Neuronal stem cell (in vitro differentiated cells): ENCODE data around the gene MYO1B.

ENCODE experiments used
- DNase-seq: peaks from one replicate; pipeline ENCODE4 v3.0.0-alpha.2; 2013; ENCODE audit warnings: low spot score
- H2AFZ ChIP-seq: one replicate; pipeline ENCODE4 v1.6.1; 2013; ENCODE audit warnings: mild to moderate bottlenecking, low read length, inconsistent platforms
- H2AK5ac ChIP-seq: 2 replicates; pipeline ENCODE4 v1.6.1; 2013; ENCODE audit warnings: low read depth, mild to moderate bottlenecking, inconsistent platforms, low read length, moderate library complexity, mixed read lengths
- H2BK120ac ChIP-seq: 2 replicates; pipeline ENCODE4 v1.6.1; 2013; ENCODE audit warnings: low read depth, mild to moderate bottlenecking, inconsistent platforms, low read length, moderate library complexity, mixed read lengths
- H2BK12ac ChIP-seq: one replicate; pipeline ENCODE4 v1.6.1; 2013; ENCODE audit warnings: low read length, inconsistent platforms
- H2BK15ac ChIP-seq: 2 replicates; pipeline ENCODE4 v1.6.1; 2013; ENCODE audit warnings: mild to moderate bottlenecking, low read length, inconsistent platforms, mixed read lengths
- H2BK5ac ChIP-seq: one replicate; pipeline ENCODE4 v1.6.1; 2013; ENCODE audit warnings: inconsistent platforms, mild to moderate bottlenecking, low read length, moderate library complexity
- H3K14ac ChIP-seq: one replicate; pipeline ENCODE4 v1.6.1; 2013; ENCODE audit warnings: low read length, inconsistent platforms
- H3K18ac ChIP-seq: 2 replicates; pipeline ENCODE4 v1.6.1; 2013; ENCODE audit warnings: low read length, inconsistent platforms
- H3K23ac ChIP-seq: 2 replicates; pipeline ENCODE4 v1.6.1; 2013; ENCODE audit warnings: low read depth, mild to moderate bottlenecking, mixed read lengths, low read length, inconsistent platforms; ENCODE audit not compliant: poor library complexity
- H3K27ac ChIP-seq: replicated peaks from 3 replicates; pipeline ENCODE4 v1.5.1; 2013; ENCODE audit warnings: low read length, inconsistent platforms
- H3K27me3 ChIP-seq, 3 experiments: 2 replicates each; pipeline ENCODE4 v1.6.1; 2013; ENCODE audit warnings: low read length in 3 of 3, mild to moderate bottlenecking in 2 of 3, inconsistent platforms in 1 of 3, low read depth in 1 of 3, mixed read lengths in 1 of 3, moderate library complexity in 1 of 3; ENCODE audit not compliant: control insufficient read depth in 3 of 3, insufficient read depth in 3 of 3
- H3K36me3 ChIP-seq, 2 donors: replicated peaks in 1 of 2; 2 replicates each; pipeline ENCODE4 v1.6.1; 2013; ENCODE audit warnings: low read length in 2 of 2; ENCODE audit not compliant: control insufficient read depth in 2 of 2, insufficient read depth in 2 of 2
- H3K4ac ChIP-seq: 2 replicates; pipeline ENCODE4 v1.6.1; 2013; ENCODE audit warnings: inconsistent platforms, mild to moderate bottlenecking, low read length, moderate library complexity
- H3K4me1 ChIP-seq, 2 donors: 1 replicate in 1 of 2; 2 replicates in 1 of 2; pipeline ENCODE4 v1.6.1; 2013; ENCODE audit warnings: low read length in 2 of 2, low read depth in 1 of 2; ENCODE audit not compliant: control insufficient read depth in 2 of 2, insufficient read depth in 1 of 2
- H3K4me2 ChIP-seq: one replicate; pipeline ENCODE4 v1.6.1; 2013; ENCODE audit warnings: mild to moderate bottlenecking, low read length, inconsistent platforms; ENCODE audit not compliant: insufficient read depth, poor library complexity, severe bottlenecking
- H3K4me3 ChIP-seq, 2 donors: 2 replicates each; pipeline ENCODE4 v1.5.1; 2013; ENCODE audit warnings: low read length in 2 of 2, mild to moderate bottlenecking in 2 of 2, inconsistent platforms in 1 of 2, moderate library complexity in 1 of 2
- H3K79me1 ChIP-seq: one replicate; pipeline ENCODE4 v1.6.1; 2013; ENCODE audit warnings: low read depth, mild to moderate bottlenecking, inconsistent platforms, low read length, moderate library complexity
- H3K9ac ChIP-seq: one replicate; pipeline ENCODE4 v1.6.1; 2013; ENCODE audit warnings: mild to moderate bottlenecking, low read depth, low read length, inconsistent platforms; ENCODE audit not compliant: poor library complexity
- H3K9me3 ChIP-seq, 2 donors: replicated peaks in 1 of 2; 2 replicates each; pipeline versions ENCODE3 to v1.6.1; 2013; ENCODE audit warnings: low read length in 2 of 2, mild to moderate bottlenecking in 2 of 2, inconsistent platforms in 1 of 2, low read depth in 1 of 2, mixed read lengths in 1 of 2, moderate library complexity in 1 of 2; ENCODE audit not compliant: control insufficient read depth in 2 of 2, insufficient read depth in 1 of 2
- H4K8ac ChIP-seq: one replicate; pipeline ENCODE4 v1.6.1; 2013; ENCODE audit warnings: low read depth, mild to moderate bottlenecking, inconsistent platforms, low read length, moderate library complexity
- H4K91ac ChIP-seq: one replicate; pipeline ENCODE4 v1.6.1; 2013; ENCODE audit warnings: low read length, low read depth, mild to moderate bottlenecking, inconsistent platforms; ENCODE audit not compliant: poor library complexity
- WGBS, 2 donors: extraction: QIAGEN DNeasy Blood & Tissue Kit; methylation state at CpG; one replicate each; pipeline ENCODE4 v1.1.7; 2013; ENCODE audit warnings: missing lambda C conversion rate in 2 of 2, mixed read lengths in 1 of 2; ENCODE audit not compliant: insufficient read length in 2 of 2, insufficient replicate concordance in 1 of 2; ENCODE audit errors: extremely low coverage in 2 of 2; 5-methylcytosine and 5-hydroxymethylcytosine counted together

The MYO1B gene

GRCh38 chr2:191225126-191225525 is 20.1 kb upstream of the MYO1B start:
- Histone ChIP-seq H2BK15ac (no peak overlapping the region), H4K8ac (no peak overlapping the region), H3K9me3 (no peaks in the 10 kb centered on the region), H3K18ac (no peak overlapping the region), H3K27ac (no peak overlapping the region), H3K4me1 (no peaks in the 10 kb centered on the region), H3K27me3 (no peaks in the 10 kb centered on the region), H3K4ac (no peak overlapping the region), H4K91ac (no peak overlapping the region), H2AK5ac (no peak overlapping the region), H3K36me3 (no peaks in the 10 kb centered on the region), H3K9ac (no peak overlapping the region), H3K79me1 (no peaks in the 10 kb centered on the region), H3K4me2 (no peak overlapping the region), H3K14ac (no peak overlapping the region), H2BK120ac (no peak overlapping the region), H3K4me3 (no peak overlapping the region), H3K23ac (no peak overlapping the region), H2BK12ac (no peak overlapping the region), H2BK5ac (no peak overlapping the region), H2AFZ (no peak overlapping the region)
- WGBS, 2 donors, result no CpG with 5 or more reads among the region's 1 CpG
- DNase-seq, result no peak

- H3K4me2 ChIP-seq, result no peak overlapping the region
- H4K8ac ChIP-seq, result no peak overlapping the region
- no peak overlapping the region for H3K27ac ChIP-seq
- H2BK15ac ChIP-seq, result no peak overlapping the region
- H3K9ac ChIP-seq, result no peak overlapping the region
- no peak for DNase-seq
- H3K9me3 ChIP-seq, result no peaks in the 10 kb centered on the region
- no peak overlapping the region for H4K91ac ChIP-seq
- H3K14ac ChIP-seq, result no peak overlapping the region
- no peak overlapping the region for H3K4ac ChIP-seq
- H2AK5ac ChIP-seq, result no peak overlapping the region
- no peak overlapping the region for H2BK120ac ChIP-seq
- H3K36me3 ChIP-seq, result no peaks in the 10 kb centered on the region
- no peak overlapping the region for H2BK12ac ChIP-seq
- no CpG with 5 or more reads among the region's 1 CpG for WGBS, 2 donors
- no peak overlapping the region for H3K18ac ChIP-seq
- H3K4me3 ChIP-seq, result no peak overlapping the region
- no peaks in the 10 kb centered on the region for H3K79me1 ChIP-seq
- H2BK5ac ChIP-seq, result no peak overlapping the region
- H3K4me1 ChIP-seq, result no peaks in the 10 kb centered on the region
- no peaks in the 10 kb centered on the region for H3K27me3 ChIP-seq
- H2AFZ ChIP-seq, result no peak overlapping the region
- no peak overlapping the region for H3K23ac ChIP-seq
Measured at GRCh38 chr2:191225690-191226089, 19.5 kb upstream of the MYO1B start.

- DNase-seq, result no peak
- Histone ChIP-seq H3K79me1 (no peaks in the 10 kb centered on the region), H3K36me3 (no peaks in the 10 kb centered on the region), H3K4ac (no peak overlapping the region), H2BK15ac (no peak overlapping the region), H2BK120ac (no peak overlapping the region), H3K18ac (no peak overlapping the region), H2BK12ac (no peak overlapping the region), H3K27ac (no peak overlapping the region), H3K27me3 (no peaks in the 10 kb centered on the region), H4K91ac (no peak overlapping the region), H3K4me3 (no peak overlapping the region), H2BK5ac (no peak overlapping the region), H2AFZ (no peak overlapping the region), H3K4me1 (no peaks in the 10 kb centered on the region), H2AK5ac (no peak overlapping the region), H3K23ac (no peak overlapping the region), H3K9me3 (no peaks in the 10 kb centered on the region), H3K4me2 (no peak overlapping the region), H3K9ac (no peak overlapping the region), H4K8ac (no peak overlapping the region), H3K14ac (no peak overlapping the region)
- WGBS, 2 donors, result no CpG with 5 or more reads among the region's 2 CpGs
Measured at GRCh38 chr2:191226196-191226595, 19.0 kb upstream of the MYO1B start.

- peaks cover 2% of the 10 kb centered on the region in 2 donors for H3K4me1 ChIP-seq
- H3K14ac ChIP-seq, result no peak overlapping the region
- H3K18ac ChIP-seq, result no peak overlapping the region
- H3K27ac ChIP-seq, result no peak overlapping the region
- H2BK12ac ChIP-seq, result no peak overlapping the region
- H2AFZ ChIP-seq, result no peak overlapping the region
- H3K23ac ChIP-seq, result no peak overlapping the region
- no peak overlapping the region for H2BK15ac ChIP-seq
- H3K36me3 ChIP-seq, result no peaks in the 10 kb centered on the region
- H3K4me3 ChIP-seq, result no peak overlapping the region
- H4K91ac ChIP-seq, result no peak overlapping the region
- H2BK5ac ChIP-seq, result no peak overlapping the region
- no peak for DNase-seq
- no peak overlapping the region for H3K4ac ChIP-seq
- no CpG with 5 or more reads among the region's 2 CpGs for WGBS, 2 donors
- H3K9ac ChIP-seq, result no peak overlapping the region
- H2BK120ac ChIP-seq, result no peak overlapping the region
- no peaks in the 10 kb centered on the region for H3K79me1 ChIP-seq
- no peak overlapping the region for H4K8ac ChIP-seq
- H3K9me3 ChIP-seq, result no peaks in the 10 kb centered on the region
- no peaks in the 10 kb centered on the region for H3K27me3 ChIP-seq
- no peak overlapping the region for H3K4me2 ChIP-seq
- H2AK5ac ChIP-seq, result no peak overlapping the region
Measured at GRCh38 chr2:191228333-191228732, 16.9 kb upstream of the MYO1B start.
